SW 1271 (cell line): ENCODE data around the gene NHERF2.

Source experiments
- DNase-seq, 2 experiments: peaks; one replicate each; lab custom pipeline; 2025; lab: John Stamatoyannopoulos, UW

NHERF2 gene

DNA sequence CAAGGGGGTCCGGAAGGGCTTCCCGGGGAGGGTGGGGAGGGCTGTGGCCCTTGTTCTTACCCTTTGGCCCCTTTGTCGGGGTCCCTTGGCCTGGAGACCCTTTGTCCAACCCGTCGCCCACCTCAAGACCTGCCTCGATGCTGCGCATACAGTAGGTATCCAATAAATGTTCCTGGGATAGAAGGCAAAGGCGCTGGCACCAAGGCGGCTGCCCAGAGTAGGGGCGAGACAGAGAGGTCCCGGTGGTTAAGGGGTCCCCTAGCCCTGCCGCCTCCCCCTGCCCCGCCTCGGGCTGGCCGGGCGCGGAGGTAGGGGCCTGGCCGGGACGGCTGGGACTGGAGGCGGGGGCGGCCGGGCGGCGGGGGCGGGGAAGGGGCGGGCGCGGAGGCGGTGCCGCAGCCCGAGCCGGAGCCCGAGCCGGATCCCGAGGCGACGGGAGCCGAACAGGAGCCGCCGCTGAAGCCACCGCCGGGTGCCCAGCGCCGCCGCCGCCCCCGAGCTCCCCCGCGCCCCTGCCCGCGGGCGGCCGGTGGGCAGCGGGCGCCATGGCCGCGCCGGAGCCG is at the start of gene NHERF2:
Gene NHERF2 (plus strand): TSS at position 442 of the 563 bp plus-strand sequence. CDS start 104 bp downstream, at position 546.
- no peak for DNase-seq

DNA sequence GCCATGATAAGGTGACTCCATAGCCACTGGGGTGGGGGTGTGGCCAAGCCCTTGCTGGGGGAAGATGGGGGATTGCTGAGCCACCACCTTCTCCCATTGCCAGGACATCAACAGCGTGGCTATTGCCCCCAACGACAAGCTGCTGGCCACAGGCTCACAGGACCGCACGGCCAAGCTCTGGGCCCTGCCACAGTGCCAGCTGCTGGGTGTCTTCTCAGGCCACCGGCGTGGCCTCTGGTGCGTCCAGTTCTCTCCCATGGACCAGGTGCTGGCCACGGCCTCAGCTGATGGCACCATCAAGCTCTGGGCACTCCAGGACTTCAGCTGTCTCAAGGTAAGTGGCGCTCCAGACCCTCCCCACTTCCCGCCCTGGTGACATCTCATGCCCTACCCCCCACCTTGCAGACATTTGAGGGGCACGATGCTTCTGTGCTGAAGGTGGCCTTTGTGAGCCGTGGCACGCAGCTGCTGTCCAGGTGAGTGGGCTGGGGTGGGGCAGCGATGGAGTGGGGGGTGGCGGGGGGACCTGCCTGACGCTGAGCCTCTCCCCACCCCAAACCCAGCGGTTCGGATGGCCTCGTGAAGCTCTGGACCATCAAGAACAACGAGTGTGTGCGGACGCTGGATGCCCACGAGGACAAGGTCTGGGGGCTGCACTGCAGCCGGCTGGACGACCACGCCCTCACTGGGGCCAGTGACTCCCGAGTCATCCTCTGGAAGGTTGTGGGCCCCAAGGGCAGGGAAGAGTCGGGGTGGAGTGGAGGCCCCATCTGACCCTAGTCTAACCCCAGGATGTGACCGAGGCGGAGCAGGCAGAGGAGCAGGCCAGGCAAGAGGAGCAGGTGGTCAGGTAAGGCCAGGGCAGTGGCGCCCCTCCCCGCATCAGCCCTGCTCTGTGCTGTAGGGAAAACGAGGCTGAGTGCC is 49.5 kb upstream of the NHERF2 start:
- no peak for DNase-seq

DNA sequence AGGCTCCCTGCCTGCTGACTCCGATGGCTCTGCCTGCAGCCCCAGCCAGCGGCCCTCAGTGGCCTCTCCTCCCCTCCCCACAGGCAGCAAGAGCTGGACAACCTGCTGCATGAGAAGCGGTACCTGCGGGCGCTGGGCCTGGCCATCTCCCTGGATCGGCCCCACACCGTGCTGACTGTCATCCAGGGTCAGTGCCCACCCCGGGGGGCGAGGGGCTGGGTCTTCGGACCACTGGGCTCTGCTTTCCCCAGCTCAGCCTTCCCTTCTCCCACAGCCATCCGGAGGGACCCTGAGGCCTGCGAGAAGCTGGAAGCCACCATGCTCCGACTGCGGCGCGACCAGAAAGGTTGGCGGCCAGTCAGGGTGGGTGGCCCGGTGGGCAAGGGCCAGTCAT is 48.8 kb upstream of the NHERF2 start:
- no peak for DNase-seq

GRCh38 chr16:1978476-1979120 is 48.1 kb upstream of the NHERF2 start:
- DNase-seq: no peak

DNA sequence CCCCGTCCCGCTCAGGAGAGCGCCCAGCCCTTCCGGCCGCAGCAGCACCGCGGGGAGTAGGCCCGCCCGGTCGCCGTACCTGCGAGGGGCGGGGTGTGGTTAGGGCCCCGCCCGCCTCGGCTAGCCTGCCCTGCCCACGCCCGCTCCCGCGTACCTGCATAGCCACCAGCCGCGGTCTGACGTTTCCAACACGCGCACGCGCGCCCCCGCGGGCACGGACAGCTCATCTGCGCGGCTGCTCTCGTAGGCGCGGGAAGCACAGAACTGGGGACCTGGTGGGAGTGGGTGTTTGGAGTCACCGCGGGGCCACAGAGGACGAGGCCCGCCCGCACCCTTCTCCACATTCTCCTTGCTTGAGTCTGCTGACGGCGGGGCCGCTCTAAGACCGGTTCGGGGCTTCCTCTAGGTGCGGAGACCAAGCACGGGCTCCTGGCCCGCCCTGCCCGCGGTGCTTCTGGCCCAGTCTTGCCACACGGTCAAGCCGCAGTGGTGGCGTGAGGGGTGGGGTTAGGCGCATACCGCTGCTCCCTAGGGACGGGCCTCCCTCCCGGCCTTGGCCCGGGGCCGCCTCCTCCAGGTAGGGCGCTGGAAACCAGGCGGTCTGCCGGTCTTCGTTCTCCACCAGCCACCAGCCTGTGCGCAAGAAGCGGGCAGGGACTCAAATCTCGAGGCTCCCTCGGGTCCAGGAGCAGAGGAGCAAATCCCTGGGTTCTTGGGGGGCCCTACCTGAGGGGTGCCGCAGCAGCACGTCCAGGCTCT is 47.3 kb upstream of the NHERF2 start:
- DNase-seq: no peak

DNA sequence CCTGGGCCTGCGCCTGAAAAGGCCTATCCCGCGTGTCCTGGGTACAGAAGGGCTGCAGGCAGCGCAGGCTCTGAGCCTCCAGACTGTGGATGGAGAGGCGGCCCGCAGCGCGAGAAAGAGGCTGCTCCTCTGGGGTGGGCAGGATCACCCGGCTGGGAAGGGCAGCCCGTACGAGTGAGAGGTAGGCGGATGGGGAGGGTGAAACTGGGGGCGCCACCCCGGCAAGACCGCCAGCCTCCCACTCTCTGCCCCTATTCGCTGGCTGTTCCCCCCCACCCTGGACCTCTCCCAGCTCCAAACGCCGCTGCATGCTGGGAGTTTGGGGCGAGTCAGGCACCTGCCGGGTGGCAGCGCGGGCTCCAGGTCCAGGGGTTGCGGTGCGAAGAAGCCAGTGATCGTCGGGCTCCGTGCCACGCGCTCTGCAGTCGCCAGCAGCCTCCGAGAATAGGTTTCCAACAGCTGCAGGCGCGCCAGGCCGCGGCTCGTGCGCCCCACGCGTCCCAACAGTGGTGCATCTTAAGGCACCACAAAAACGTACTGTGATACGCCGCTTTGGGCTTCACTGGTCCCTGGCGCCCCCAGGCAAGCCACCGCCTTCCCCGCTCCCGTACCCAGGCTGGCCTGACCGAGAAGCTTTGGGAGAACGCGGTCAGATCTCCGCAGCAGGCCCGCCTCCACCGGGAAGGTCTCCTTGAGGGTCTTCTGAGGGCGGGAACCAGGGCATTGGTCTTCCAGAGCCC is 46.5 kb upstream of the NHERF2 start:
- no peak for DNase-seq

GRCh38 chr16:1980770-1981087 is 46.0 kb upstream of the NHERF2 start:
- no peak for DNase-seq

- DNase-seq: no peak
Measured at GRCh38 chr16:1981398-1981836, 45.3 kb upstream of the NHERF2 start, which contains the start of gene NOXO1. TSS of gene NOXO1 (minus strand) at chr16:1981469. CDS start at chr16:1981179, 290 bp downstream.

GRCh38 chr16:1982013-1982433 is 44.7 kb upstream of the NHERF2 start:
- no peak for DNase-seq

DNA sequence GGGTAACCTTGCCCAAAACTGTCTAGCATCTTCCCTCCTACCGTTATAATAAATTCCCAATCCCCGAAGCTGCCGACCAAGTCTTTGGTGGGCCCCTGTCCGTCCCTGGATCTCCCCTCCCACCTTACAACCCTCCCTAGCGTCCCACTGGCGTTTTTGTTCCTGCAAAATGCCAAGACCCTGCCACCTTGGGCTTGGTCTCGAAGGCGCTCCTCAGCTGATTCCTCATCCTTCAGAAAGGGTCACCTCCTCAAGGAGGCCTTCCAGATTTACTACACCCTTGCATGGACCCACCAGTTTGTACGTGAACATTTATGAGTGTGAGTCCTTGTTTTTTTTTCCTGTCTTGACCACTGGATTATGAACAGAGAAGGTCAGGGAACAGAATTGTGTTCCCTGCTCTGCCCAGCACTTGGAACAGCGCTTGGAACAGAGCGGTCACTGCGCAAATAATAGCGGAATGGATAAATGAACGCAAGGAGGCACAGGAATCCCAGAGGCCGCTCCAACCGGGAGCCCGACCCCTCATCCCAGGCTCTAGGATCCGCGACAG is 43.6 kb upstream of the NHERF2 start:
- no peak for DNase-seq

GRCh38 chr16:1983544-1984346 is 43.0 kb upstream of the NHERF2 start, which contains the start of gene GFER:
TSS of gene GFER (plus strand) at chr16:1984193. CDS start at chr16:1984219, 26 bp downstream.
- peak; percentile 63 to 80 for DNase-seq

- no peak for DNase-seq
Measured at GRCh38 chr16:1984347-1985225, 42.1 kb upstream of the NHERF2 start.

DNA sequence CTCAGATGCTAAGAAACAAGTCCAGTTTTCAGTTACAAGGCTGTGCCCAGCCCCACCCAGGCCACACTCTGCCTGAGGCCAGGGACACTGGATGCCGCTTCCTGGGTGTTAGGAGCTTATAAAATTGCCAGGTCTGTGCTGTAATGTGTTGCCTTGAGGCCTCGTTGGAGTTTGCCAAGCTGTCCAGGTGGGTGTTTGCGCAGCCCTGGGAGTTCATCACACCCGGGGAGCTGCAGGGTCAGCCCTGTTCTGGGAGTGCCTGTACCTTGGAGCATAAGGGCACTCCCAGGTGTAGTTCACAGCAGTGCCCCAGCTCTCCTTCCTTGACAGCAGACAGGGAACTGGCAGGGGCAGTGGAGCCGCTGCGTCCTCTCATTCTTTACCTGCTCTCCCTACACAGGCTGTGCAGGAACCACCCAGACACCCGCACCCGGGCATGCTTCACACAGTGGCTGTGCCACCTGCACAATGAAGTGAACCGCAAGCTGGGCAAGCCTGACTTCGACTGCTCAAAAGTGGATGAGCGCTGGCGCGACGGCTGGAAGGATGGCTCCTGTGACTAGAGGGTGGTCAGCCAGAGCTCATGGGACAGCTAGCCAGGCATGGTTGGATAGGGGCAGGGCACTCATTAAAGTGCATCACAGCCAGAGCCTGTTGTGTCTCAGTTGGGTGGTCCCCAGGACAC is 41.1 kb upstream of the NHERF2 start:
- no peak for DNase-seq

- DNase-seq: no peak
Measured at GRCh38 chr16:1987198-1987597, 39.5 kb upstream of the NHERF2 start.

DNA sequence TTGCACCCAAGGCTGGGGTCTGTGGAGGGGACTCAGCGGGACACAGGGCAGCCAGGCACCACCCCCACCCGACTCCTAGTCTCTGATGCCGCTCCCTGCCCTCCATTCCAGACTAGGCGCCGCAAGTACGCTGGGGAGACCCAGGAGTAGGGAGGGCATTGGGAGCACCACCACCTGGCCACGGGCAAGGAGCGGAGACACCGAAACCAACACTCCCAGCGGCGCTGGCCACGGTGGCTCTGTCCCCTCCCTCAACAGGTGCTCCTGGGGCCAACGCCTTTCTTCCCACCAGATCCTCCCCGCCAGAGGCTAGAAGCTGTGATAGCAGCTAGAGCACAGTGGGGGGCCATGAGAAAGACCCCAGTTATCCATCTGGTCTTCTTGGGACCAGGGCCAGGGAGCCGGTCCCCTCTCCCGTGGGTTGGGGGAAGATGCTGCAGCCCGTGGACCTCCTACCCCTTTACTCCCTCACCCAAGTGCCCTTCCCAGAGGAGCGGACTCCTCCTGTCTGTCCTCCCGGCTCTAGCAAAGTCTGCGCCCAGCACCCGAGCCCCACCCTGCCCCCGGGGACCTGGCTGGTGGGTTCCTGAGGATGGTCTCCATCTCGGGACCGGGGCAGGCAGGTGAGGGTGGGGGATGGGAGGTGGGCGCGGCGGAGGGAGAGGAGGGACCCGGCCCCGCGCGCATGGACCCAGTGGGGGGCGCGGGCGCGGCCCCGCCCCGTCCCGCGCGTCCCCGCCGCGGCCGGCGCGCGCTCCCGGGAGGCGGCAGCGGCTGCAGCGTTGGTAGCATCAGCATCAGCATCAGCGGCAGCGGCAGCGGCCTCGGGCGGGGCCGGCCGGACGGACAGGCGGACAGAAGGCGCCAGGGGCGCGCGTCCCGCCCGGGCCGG is 37.2 kb upstream of the NHERF2 start, which contains the start of gene SYNGR3:
Gene SYNGR3 (plus strand): TSS at position 762 of the 892 bp plus-strand sequence. CDS start 133 bp downstream, outside the sequence.
- DNase-seq: no peak

DNA sequence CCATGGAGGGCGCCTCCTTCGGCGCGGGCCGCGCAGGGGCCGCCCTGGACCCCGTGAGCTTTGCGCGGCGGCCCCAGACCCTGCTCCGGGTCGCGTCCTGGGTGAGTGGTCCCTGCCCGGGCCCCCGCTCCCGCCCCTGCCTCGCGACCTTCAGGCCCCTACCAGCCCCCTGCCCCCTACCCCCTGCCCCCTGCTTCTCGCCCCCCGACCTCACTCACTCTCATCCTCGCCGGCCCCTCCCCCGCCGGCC is 36.7 kb upstream of the NHERF2 start:
- no peak for DNase-seq

DNA sequence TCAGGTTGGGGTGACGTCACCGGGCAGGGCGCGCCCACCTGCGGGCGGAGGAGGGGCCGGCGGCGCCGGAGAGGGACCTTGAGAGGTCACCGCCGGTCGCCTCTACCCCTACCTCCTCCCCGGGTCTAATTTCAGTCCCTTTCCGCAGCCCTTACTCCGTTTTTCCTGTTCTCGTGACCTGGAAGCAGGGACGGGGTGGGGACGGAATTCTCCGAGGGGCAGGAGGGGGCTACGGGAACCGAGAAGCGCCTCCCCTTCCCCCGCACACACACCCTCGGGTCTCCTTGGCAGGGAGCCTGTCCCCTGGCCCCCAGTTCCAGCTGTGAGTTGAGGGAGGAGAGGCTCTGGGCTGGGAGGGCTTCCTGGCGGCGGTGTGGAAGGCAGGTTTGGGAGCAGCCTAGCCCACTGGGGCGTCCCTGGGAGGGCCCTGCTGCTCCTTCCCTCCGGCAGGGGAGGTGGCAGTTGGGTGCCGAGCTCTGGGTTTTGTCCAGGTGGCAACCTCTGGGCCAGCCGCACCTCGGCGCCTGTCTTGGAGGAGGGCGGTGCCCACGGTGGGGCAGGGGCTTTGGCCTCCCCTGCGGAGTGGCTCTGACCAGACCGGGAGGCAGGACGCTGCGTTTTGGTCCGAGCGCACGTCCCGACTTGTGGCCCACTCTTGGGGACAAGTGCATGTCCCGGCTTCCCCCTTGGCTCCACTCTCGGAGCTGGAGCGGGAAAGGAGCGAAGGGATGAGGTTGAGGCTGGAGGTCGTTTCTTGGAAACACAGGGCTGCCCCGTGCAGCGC is 36.2 kb upstream of the NHERF2 start:
- DNase-seq: no peak
